GM18499 (cell line): Measurements from ENCODE around the gene AKAP7.

Experiments
- ATAC-seq: cut with Tn5 transposase; IDR thresholded peaks from one replicate; pipeline ENCODE4 v1.9.1; 2021; ENCODE audit warnings: moderate number of reproducible peaks; ENCODE audit not compliant: insufficient read depth, unreplicated experiment

The AKAP7 gene

GRCh38 chr6:131132360-131132759 is 2.9 kb upstream of the AKAP7 start:
- ATAC-seq = no peak

GRCh38 chr6:131134220-131134979 is 867 bp upstream of the AKAP7 start:
- no peak for ATAC-seq

- no peak for ATAC-seq
These were observed 355 bp upstream of the AKAP7 start for GRCh38 chr6:131134980-131135243.

GRCh38 chr6:131136021-131136786 is 937 bp downstream of the AKAP7 start:
- ATAC-seq = no peak

GRCh38 chr6:131139599-131139998 is 4.3 kb downstream of the AKAP7 start:
- no peak for ATAC-seq

GRCh38 chr6:131143319-131143718 is 8.1 kb downstream of the AKAP7 start:
- ATAC-seq = no peak

GRCh38 chr6:131146865-131147264 is 11.6 kb downstream of the AKAP7 start:
- ATAC-seq = no peak

- ATAC-seq = no peak
These were observed 21.1 kb downstream of the AKAP7 start for GRCh38 chr6:131156411-131156810.

- no peak for ATAC-seq
These were observed 24.3 kb downstream of the AKAP7 start for GRCh38 chr6:131159578-131159977.

- ATAC-seq = no peak
These were observed 25.0 kb downstream of the AKAP7 start for GRCh38 chr6:131160254-131160758.

GRCh38 chr6:131161987-131162386 is 26.7 kb downstream of the AKAP7 start:
- no peak for ATAC-seq

- no peak for ATAC-seq
These were observed 28.6 kb downstream of the AKAP7 start for GRCh38 chr6:131163886-131164285.

GRCh38 chr6:131164506-131164905 is 29.2 kb downstream of the AKAP7 start:
- ATAC-seq = no peak

GRCh38 chr6:131167773-131168172 is 32.5 kb downstream of the AKAP7 start:
- ATAC-seq = no peak

GRCh38 chr6:131169613-131170012 is 34.3 kb downstream of the AKAP7 start:
- no peak for ATAC-seq

GRCh38 chr6:131172222-131172621 is 37.0 kb downstream of the AKAP7 start:
- ATAC-seq = no peak

GRCh38 chr6:131173680-131174079 is 38.4 kb downstream of the AKAP7 start:
- ATAC-seq = no peak

GRCh38 chr6:131175564-131175963 is 40.3 kb downstream of the AKAP7 start:
- no peak for ATAC-seq

- ATAC-seq = no peak
These were observed 42.7 kb downstream of the AKAP7 start for GRCh38 chr6:131177996-131178395.

- no peak for ATAC-seq
These were observed 47.7 kb downstream of the AKAP7 start for GRCh38 chr6:131182991-131183425.

GRCh38 chr6:131183427-131184095 is 48.3 kb downstream of the AKAP7 start:
- ATAC-seq = no peak
